HG02623 (cell line): ENCODE data around the gene CST9.

Source experiments
- ATAC-seq: cut with Tn5 transposase; IDR thresholded peaks from one replicate; pipeline ENCODE4 v1.9.1; 2021; ENCODE audit warnings: moderate library complexity; ENCODE audit not compliant: unreplicated experiment

The CST9 gene, protein sequence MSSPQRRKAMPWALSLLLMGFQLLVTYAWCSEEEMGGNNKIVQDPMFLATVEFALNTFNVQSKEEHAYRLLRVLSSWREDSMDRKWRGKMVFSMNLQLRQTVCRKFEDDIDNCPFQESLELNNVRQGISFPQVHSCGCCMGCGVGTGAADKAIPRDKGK

DNA sequence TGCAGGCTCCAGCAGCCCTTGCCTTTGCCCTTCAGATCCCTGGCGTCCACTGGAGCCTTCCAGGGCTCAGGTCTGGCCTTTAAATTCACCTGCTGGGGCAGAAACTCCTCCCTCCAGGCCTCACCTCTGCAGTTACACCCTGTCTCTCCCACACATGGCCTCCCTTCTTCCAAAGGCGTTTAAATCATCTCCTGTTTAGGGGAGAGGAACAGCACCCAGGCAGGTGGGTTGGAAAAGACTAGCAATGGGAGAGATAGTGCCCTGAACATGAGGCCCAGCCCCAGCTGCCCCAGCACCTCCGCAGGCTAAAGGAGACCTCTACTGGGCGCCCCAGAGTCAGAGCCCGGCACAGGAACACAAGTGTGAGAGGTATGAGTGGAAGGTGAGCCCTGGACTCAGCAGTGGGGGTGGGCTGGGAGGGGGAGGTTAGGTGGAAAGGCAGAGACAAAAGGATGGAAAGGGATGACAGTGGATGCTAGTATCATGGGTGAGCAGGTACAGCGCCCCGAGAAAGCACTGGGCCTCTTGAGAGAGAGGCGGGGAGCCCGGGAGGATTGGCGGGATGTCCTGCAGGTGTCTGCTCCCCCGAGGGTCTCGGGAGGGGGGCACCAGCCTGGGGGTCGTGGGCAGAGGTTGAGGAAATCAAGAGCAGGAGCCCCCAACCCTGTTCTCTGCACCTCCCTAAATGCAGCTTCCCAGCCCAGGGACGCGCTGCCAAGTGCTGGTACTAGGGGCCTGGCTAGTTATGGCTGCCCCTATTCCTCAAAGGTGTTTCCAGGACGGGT, at the start of gene CST9:
CST9 (minus strand) TSS at position 51 of the 785 bp plus-strand sequence. CDS start 53 bp downstream, outside the sequence.
- ATAC-seq: no peak

DNA sequence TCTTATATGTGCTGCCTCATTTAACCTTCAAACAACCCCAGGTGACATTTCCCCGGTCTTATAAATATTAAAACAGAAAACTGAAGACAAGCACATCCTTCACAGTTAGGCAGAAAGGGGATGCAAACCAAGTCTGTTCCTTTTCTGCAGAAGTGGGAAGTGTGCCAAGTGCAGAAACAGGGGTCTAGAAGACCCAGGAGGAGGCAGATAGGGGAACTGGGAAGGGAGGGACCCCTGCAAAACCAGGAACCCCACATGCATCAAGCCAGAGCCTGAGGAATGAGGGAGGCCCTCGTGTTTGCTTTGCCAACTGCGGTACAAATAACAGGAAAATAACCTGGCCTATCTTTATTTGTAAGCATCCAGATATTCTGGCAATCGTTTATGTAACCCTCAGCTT, 49.0 kb upstream of the CST9 start:
- no peak for ATAC-seq

DNA sequence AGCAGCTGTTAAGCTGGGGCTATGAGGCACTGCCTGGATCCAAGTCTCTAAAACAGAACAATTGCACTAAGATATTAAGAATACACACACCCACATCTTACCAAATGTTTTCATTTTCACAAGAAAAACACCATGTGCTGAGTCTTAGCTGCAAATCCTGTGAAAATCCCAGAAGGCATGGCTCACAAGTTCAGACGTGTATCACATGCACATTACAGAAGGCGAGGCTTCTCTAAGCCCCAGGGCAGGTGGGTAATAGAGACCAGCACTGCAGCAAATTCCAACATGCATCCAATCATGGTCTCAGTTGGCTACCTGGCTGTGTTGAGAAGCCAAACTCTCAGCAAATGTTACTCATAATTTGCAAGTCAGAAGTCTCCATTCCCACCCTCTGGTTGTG, 48.3 kb upstream of the CST9 start:
- no peak for ATAC-seq

DNA sequence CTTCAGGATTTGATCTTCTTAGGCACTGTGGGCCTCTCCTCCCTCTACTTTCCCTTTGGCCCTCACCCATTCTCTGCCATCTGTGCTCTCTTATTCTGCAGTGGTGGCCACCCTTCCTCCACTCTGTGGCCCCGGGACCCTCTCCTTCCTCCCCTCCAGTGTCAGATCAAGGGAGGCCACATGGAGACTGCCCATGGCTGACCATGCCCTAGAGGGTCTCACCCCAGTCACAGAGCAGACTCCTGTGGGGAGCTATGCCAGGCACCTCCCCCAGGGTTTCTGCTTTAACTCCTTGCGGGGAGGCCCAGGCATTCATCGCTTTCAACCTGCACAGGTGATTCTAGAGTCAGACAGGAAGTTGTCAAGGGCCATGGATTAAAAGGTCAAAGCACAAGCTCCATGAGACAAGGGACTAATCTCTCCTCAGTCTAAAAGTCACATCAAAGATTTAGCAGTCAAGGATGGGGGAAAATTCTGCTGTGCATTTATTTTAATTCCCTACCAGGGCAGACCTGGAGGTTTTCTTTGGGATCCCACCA, 47.8 kb upstream of the CST9 start:
- ATAC-seq: no peak

DNA sequence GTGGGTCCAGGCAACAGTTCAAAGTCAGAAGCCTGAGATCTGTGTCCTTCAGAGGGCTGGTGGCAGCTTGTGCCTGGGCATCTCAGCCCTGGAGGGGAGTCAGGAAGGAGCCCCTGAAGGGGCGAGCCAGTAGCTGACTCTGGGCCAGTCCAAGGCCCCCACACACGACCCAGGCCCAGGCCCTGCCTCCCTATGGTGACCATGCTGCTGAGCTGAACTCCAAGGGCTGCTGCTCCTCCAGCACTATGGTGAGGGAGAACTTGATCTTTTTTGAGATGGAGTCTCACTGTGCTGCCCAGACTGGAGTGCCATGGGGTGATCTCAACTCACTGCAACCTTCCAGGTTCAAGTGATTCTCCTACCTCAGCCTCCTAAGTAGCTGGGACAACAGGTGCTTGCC, 47.2 kb upstream of the CST9 start:
- no peak for ATAC-seq

DNA sequence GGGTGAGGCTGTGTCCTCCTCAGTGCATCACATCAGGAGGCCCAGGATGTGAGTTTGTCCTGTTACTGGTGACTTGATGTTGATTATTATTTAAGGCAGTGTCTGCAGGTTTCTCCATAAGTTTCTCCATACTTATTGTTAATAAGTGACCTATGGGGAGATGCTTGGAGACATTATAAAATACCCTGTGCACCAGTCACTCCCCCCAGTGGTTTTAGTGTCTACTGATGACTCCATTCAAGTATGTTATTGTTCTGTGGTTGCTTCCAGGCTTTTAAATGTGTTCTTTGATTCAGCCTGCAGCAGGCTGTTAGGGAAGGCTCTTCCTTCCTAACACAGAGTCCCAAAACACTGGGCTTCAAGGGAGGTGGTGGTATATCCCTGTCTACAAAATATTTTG, 46.7 kb upstream of the CST9 start:
- ATAC-seq: no peak

DNA sequence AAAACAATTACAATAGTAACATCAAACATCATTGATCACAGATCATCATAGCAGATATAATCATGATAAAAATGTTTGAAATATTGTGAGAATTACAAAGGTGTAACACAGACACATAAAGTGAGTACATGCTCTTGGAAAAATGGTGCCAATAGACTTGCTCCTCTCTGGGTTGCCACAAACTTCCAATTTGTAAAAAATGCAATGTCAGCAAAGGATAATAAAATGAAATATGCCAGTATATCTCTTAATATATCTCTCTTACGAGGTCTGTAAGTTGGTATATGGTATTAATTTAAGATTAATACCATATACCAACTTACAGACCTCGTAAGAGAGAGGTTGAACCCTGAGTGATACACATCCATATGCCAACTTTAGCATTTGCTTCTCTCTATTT, 45.4 kb upstream of the CST9 start:
- no peak for ATAC-seq

DNA sequence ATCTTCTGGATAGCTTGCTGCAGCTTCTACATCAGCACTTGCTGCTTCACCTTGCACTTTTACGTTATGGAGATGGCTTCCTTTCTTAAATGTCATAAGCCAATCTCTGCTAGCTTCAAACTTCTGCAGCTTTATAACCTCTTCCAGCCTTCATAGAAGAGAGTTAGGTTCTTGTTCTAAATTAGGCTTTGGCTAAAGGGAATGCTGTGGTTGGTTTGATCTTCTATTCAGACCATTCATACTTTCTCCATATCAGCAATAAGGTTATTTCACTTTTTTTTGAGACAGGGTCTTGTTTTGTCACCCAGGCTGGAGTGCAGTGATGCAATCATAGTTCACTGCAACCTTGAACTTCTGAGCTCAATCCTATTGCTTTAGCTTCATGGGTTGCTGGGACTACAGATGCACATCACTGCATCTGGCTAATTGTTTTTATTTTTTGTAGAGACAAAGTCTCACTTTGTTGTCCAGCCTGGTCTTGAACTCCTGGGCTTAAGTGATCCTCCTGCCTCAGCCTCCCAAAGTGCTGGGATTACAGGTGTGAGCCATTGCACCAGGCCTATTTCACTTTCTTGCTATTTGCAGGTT, 44.2 kb upstream of the CST9 start:
- no peak for ATAC-seq

DNA sequence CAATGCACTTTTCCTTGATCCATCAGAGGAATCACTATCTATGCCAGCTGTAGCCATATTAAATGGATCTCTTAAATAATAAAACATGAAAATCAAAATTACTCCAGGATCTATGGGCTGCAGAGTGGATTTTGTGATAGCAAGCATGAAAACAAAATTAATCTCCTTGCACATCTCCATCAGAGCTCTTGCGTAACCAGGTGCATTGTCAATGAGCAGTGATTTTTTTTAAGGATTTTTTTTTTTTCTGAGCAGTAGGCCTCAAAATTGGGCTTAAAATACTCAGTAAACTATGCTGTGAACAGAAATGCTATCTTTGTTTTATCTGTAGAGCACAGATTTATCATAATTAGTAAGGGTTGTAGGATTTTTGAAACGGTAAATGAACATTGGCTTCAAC, 43.5 kb upstream of the CST9 start:
- ATAC-seq: no peak

DNA sequence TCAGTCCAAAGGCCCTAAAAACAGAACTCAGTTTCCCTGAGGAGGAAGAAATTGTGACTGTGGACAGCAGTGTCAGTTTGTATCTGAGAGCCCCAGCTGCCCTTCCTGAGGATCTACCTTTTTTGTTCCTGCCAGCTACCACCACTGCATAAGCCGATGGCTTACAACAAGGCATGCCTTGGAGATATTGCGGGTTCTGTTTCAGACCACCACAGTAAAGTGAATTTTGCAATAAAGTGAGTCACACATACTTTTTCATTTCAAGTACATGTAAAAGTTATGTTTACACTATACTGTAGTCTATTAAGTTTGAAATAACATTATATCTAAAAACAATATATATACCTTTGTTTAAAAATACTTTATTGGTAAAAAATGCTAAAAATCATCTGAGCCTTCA, 41.6 kb upstream of the CST9 start:
- ATAC-seq: no peak

DNA sequence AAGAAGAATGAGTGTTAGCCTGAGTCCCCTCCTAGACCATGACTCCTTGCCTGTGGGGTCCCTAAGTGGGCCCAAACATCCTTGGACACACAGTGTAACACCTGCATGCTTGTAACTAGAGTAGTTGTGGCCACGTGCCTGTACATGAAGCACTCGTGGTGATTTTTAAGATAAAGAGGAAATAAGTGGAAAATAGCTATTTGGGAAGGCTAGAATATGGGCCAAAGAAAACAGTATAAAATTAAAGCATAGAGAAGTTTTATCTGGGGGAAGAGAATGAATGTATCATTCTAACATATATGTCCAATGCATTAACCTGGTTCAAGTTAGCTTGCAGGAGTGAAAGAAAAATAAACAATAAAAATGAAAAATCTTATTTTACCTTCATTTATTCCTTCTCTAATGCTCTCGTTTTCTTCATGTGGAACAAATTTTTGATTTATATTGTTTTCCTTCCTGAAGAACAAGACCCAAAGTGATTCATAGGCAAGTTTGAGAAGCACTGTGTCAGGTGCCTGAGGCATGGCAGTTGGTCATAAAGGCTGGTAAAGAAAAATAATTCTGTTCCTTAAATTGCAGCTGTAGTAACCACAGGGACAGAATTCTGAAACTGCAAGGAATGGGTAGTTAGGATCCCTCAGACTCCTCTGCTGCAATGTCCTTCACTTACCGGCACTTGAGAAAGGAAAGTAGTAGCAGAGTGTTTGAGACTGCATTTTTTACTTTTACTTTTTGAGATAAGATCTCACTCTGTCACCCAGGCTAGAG, 40.6 kb upstream of the CST9 start:
- ATAC-seq: no peak

DNA sequence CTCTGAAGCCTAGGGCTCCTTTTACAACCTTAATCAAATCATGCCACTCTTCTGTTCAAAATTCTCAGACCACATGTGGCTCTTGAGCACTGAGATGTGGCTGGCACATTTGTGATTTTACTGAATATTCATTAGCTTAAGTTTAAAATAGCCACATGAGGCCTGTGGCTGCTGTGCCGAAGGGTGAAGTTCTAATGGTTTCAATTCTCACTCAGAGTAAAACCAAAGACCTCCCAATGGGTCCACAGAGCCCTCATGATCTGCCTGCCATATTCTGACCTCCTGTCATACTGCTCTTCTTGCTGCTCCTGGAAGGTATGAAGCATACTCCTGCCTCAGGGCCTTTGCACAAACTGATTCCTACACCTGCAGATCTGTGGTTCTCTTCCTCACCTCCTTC, 39.9 kb upstream of the CST9 start:
- ATAC-seq: no peak

DNA sequence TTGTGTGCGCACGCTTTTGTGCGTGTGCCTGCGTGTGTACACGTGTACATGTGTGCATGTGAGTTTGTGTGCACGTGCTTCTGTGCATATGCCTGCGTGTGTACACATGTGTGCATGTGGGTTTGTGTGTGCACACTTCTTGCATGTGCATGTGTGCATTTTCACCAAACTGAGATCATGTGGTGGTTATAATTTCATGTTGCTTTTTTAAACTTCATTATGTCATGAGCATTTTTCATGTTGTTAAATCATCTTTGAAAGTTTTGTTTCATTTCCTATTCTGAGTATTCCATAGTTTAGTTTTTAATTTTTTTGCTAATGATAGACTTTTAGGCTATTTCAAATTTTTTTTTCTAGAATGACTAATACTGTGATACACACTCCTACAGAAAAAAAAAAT, 38.4 kb upstream of the CST9 start:
- no peak for ATAC-seq

DNA sequence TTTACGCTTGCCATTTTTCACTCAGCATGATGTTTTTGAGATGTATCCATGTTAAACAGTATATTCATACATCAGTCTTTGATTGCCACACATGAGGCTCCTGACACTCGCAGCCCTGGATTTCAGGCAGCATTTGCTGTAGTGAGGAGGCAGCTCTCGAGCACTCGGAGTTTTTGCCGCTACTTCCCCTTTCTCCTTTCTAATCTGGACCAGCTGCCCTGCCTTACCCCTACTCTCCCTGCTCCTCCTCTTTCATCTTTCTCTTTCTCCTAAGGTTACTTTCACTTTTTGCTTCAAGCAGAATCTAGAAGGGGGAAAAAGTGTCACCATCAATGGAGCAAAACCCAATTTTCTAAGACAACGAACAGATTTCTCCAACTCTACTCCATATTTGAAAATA, 37.9 kb upstream of the CST9 start:
- ATAC-seq: no peak

DNA sequence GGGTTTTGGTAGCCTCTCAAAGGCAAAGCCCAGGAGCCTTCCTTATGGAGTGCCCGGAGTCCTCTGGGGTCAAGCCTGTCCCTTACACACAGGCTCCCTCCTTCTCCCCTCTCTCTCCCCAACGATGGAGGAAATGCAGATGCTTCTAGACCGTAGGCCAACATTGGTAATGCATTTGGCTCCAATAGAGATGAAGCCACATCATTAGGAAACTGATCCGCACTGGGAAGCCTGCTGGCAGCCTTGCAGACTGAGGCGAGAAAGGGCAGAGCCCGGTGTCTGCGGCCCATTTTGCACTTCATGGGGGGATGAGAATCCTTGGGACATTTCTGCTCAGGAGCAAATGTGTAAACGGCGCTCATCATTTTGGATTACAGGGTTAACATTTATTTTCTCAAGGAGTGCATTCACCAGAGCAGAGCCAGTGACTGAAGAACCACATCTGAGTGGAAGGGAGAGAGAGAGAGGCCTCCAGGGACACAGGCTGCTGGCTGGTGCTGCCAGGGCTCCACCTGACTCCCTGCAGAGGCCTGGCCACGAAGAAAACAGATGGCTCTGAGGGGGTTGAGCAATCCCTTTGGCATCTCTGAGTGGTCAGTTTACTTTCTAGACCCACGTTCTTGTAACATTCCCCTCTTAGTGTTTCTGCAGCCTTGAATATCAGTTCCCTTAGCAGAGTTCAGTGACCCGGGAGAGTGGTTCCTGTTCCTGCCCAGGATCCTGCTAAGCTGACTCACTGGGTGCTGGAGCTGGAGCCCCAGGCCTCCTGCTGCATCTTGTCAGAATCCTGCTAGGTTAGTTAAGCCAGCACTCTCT, 36.4 kb upstream of the CST9 start:
- no peak for ATAC-seq

DNA sequence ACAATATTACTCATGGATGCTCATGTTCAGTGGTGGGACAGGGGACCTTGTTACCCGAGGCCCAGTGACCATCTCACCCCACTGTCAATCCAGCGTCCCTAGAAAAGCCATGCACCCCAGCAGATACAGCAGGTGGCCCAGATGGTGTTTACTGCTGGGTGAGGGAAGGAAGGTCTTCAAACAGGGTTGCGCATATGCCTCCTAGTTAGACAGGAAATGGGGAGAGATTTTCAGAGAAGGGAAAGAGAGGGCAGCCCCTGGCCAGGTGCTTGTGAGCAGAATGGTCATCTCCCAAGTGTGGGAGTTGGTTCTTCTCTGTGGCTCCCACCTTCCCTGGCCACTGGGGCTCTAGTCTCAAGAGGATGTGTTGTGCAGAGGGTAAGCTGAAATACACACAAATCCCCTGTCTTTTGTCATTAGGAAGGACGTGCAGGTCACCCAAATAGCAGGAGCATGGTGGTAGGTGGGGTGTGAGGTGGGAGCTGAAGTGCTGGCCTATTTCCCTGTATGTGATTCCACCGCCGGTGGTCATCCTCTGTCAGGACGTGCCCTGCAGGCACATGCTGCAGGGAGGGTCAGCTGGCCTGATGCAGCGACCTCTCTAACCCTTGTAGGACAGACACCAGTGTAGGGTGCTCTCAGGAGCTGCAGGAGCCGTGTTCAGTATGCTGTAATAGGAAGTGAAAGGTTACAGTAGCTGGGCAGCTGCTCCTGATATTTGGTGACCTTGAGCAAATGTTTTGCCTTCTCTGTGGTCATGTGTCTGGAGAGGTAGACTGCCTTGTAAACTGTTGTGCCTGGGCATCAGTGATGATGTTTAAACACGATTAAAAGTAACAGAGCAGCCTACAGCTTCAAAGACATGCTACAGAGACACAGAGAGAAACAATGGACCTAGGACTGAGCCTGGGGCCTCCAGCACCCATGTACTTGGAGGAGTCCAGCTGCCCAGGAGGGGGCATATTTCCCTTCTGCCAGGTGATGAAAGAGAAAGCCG, 35.3 kb upstream of the CST9 start:
- ATAC-seq: no peak

DNA sequence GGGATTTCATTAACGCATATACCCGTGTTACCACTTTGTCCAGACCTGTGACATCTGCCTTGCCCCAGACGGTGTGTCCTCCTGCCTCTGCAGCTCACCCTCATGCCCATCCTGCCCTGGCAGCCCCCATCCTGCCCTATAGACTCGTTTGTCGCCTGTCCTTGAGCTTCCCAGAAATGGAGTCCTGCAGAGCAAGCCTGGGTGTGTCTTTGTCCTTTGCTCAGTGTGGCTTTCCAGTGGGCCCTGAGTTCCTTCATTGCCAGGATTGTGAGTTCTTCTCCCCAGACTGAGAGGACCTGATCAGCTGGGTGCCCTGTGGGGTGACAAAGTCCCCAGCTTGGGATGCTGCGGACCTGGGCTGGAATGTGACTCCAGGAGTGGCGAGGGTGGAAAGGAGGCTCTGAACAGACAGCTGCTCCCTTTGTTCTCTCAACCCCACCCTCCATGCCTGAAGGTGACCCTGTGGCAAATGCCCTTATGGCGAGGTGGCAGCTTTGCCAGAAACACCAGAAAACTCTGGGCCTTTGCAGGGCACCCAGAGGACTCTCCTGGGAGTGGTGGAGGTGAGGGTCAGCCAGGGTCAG, 34.4 kb upstream of the CST9 start:
- ATAC-seq: no peak

DNA sequence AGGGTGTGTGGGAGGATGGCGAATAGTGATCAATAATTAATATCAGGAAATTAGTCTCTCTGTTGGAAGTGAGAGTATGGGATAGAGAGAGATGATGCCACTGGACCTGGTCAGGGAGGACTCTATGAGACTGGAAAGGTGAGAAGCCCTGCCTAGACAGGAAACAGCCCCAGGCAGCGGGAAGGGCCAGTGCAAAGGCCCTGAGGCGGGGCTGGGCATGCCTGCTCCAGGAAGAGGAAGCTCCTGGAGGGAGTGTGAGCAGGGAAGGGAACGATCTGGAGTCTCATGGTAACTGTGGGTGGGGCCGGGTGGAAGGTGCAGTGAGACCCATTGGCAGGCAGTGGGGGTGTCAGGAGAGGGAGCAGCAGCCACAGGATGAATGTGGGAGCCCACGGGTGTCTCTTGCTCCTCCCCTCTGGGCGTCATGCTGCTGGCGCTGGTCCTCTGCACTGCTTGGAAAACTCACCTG, 33.8 kb upstream of the CST9 start:
- ATAC-seq: no peak

DNA sequence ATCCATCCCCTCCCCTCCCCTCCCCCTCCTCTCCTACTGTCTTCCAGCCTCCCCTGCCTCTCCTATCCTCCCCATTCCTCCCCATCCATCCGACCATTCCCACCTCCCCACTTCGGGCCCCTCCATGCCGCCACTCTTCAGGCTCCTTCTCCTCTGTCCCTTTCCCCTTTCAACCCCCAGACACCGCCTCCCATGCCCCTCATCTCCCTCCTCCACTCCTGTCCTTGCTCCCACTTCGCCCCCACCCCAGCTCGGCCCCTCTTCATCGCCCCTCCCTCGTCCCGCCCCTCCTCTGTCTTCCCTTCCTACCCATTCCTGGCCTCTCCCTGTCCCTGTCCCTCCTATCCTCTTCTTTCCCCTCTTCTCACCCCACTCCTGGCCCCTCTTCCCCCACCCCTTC, 32.6 kb upstream of the CST9 start:
- ATAC-seq: no peak
